Prostate gland (tissue), 2 donors: ENCODE measurements around the gene ITGB8. TPM values are rescaled to one million over a fixed set of nuclear protein-coding genes. Genes with fewer than 3 reads are reported as not detected.

ENCODE experiments used
- DNase-seq: peaks from one replicate; pipeline ENCODE4 v3.0.0-alpha.2; 2019; ENCODE audit warnings: low spot score
- H3K27ac ChIP-seq, 2 donors: fragments of 200-600 bp; sonication (generic); 2 replicates each; pipeline ENCODE4 v1.5.1; 2017 to 2019
- H3K27me3 ChIP-seq: fragments of 200-600 bp; sonication (generic); replicated peaks from 2 replicates; pipeline ENCODE4 v1.5.1; 2019; ENCODE audit not compliant: insufficient read depth
- H3K36me3 ChIP-seq, 2 donors: fragments of 200-600 bp; sonication (generic); 1 replicate in 1 of 2; 2 replicates in 1 of 2; pipeline versions ENCODE4 v1.5.1 to v1.8.1; 2017 to 2019
- H3K4me1 ChIP-seq: fragments of 200-600 bp; sonication (generic); replicated peaks from 2 replicates; pipeline ENCODE4 v1.5.1; 2019
- H3K4me3 ChIP-seq, 2 donors: fragments of 200-600 bp; sonication (generic); 2 replicates each; pipeline ENCODE4 v1.5.1; 2017 to 2019
- H3K9me3 ChIP-seq: fragments of 200-600 bp; sonication (generic); 2 replicates; pipeline ENCODE4 v1.5.1; 2017
- POLR2A ChIP-seq: fragments of 450-650 bp; IDR thresholded peaks from one replicate; pipeline ENCODE4 v1.6.1; 2016; ENCODE audit warnings: antibody characterized with exemption, mild to moderate bottlenecking
- POLR2AphosphoS5 ChIP-seq: sonication (generic); formaldehyde crosslinking; IDR thresholded peaks from one replicate; pipeline ENCODE4 v1.6.1; 2017; ENCODE audit warnings: antibody characterized with exemption
- WGBS: methylation state at CpG from one replicate; pipeline ENCODE4 v1.1.5; 2018; 5-methylcytosine and 5-hydroxymethylcytosine counted together
- intact Hi-C: fragments of 100-400 bp; cut with DNase I; formaldehyde crosslinking; loops from one replicate; pipeline ENCODE4 v1.14.2; 2022
- total RNA-seq, 2 donors: library from RNA; depleted of rRNA; stranded (reverse); fragments of >200 nt; gene quantifications; one replicate each; pipeline ENCODE4 v1.1.0, GENCODE V29; 2016
- TF ChIP-seq, protein P1 (sequence below), 4 experiments: fragments of 200-600 bp in 2 of 4; fragments of 450-650 bp in 2 of 4; sonication (generic) in 2 of 4; IDR thresholded peaks; 1 replicate in 3 of 4; 2 replicates in 1 of 4; pipeline ENCODE4 v1.5.1; 2016 to 2019; ENCODE audit warnings: antibody characterized with exemption in 4 of 4, mild to moderate bottlenecking in 2 of 4, moderate library complexity in 2 of 4

The ITGB8 gene
- total RNA-seq, 2 donors from 2014 or later, result 50.3 to 99.5 TPM

DNA sequence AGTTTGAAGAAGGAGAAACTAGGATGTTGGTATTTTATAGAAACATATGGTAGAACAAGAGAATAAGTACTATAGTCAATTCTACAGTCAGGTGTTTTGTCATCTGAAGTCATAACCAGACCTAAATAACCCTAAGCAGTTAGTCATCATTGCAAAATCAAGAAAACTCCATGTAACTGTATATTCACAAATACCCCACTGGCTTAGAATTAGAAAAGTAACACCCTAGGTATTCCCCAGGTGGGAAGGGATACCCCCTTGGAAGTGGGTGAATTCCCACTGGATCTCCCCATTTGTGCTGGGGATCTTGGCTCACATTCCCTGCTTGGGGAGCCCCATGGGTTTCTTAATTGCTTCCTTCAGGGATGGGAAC is 45.9 kb upstream of the ITGB8 start:
- no peak overlapping the region for H3K4me3 ChIP-seq
- no peaks in the 10 kb centered on the region for H3K4me1 ChIP-seq
- intact Hi-C loops, result no loop called here
- no peaks in the 10 kb centered on the region for H3K36me3 ChIP-seq
- TF ChIP-seq POLR2A (no peak), POLR2AphosphoS5 (no peak)
- TF ChIP-seq, protein P1, sequence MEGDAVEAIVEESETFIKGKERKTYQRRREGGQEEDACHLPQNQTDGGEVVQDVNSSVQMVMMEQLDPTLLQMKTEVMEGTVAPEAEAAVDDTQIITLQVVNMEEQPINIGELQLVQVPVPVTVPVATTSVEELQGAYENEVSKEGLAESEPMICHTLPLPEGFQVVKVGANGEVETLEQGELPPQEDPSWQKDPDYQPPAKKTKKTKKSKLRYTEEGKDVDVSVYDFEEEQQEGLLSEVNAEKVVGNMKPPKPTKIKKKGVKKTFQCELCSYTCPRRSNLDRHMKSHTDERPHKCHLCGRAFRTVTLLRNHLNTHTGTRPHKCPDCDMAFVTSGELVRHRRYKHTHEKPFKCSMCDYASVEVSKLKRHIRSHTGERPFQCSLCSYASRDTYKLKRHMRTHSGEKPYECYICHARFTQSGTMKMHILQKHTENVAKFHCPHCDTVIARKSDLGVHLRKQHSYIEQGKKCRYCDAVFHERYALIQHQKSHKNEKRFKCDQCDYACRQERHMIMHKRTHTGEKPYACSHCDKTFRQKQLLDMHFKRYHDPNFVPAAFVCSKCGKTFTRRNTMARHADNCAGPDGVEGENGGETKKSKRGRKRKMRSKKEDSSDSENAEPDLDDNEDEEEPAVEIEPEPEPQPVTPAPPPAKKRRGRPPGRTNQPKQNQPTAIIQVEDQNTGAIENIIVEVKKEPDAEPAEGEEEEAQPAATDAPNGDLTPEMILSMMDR (IDR thresholded peaks at IDR 0.05), result no peak
- DNase-seq, result no peak
- H3K9me3 ChIP-seq, result no peaks in the 10 kb centered on the region
- H3K27me3 ChIP-seq, result no peaks in the 10 kb centered on the region
- no peak overlapping the region for H3K27ac ChIP-seq

DNA sequence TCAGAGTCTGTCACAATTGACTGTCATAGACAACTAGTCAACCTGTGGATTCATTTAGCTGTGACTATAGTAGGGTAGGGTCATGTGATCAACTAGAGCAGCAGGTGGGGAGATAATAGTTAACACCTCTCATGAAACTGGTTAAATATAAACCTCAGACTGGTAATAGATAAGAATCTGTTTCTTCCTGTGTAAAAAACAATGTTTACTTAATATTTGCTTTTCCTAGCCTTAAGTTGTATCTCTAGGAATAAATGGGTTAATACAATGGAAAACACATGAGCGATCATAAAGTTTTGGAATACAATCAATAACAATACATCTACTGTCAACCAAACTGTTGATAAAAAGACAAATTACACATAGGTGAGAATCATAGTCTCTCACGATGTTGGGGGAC is 43.4 kb upstream of the ITGB8 start:
- no peak overlapping the region for H3K27ac ChIP-seq
- H3K9me3 ChIP-seq, result no peaks in the 10 kb centered on the region
- no peaks in the 10 kb centered on the region for H3K36me3 ChIP-seq
- no peaks in the 10 kb centered on the region for H3K27me3 ChIP-seq
- no peaks in the 10 kb centered on the region for H3K4me1 ChIP-seq
- 80% methylated on average over 2 of the region's 2 CpGs for WGBS
- no peak for DNase-seq
- H3K4me3 ChIP-seq, result no peak overlapping the region
- TF ChIP-seq, protein P1 (IDR thresholded peaks at IDR 0.05), result no peak
- TF ChIP-seq POLR2A (no peak), POLR2AphosphoS5 (no peak)
- intact Hi-C loops, result no loop called here

DNA sequence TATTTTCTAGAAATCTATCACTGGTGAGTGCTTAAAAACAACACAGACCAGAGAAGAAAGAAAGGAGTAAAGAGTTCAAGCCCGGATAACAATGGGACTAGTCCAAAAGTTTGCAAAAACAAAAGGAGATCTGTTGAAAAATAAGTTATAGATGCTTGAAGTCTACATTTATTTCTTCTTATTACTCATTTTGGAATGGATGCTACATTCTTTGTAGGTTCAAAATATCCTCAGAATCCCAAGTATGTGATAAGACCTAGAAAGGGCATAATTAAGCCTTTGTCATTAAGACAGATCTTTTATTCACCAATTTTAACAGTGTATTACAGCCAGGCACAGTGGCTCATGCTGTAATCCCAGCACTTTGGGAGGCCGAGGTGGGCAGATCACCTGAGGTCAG is 42.7 kb upstream of the ITGB8 start:
- DNase-seq, result no peak
- no peaks in the 10 kb centered on the region for H3K27me3 ChIP-seq
- intact Hi-C loops, result no loop called here
- 92% methylated on average over 2 of the region's 2 CpGs for WGBS
- H3K4me3 ChIP-seq, result no peak overlapping the region
- H3K27ac ChIP-seq, result no peak overlapping the region
- H3K9me3 ChIP-seq, result no peaks in the 10 kb centered on the region
- H3K36me3 ChIP-seq, result no peaks in the 10 kb centered on the region
- no peaks in the 10 kb centered on the region for H3K4me1 ChIP-seq
- TF ChIP-seq POLR2A (no peak), POLR2AphosphoS5 (no peak)
- TF ChIP-seq, protein P1 (IDR thresholded peaks at IDR 0.05), result no peak

DNA sequence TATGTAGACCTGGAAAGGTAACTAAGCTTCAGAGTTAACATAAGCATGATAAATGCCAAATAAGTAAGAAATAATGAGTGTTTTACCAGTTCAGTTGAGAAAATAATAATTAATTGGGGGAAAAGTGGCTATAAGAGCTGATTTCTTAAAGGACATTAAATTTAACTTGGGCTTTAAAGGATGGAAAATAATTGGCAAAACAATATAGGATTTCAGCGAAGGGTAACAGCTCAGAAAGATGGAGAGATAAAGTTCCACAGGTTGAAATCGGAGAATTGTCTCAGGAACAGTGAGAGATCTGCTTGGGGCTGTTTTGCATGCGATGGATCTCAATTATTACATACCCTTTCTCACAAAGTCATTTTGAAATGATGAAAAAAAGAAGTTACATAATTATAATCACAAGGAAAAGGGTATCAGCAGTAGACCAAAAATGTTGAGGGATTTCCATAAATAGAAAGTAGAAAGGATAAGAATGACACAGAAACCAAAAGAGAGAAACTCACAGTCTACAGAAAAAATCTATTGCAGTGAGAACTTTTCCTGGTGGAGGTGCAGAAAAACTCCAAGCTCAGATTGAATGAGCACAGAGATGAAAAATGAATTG is 40.1 kb upstream of the ITGB8 start:
- no peak overlapping the region for H3K27ac ChIP-seq
- H3K4me1 ChIP-seq, result no peaks in the 10 kb centered on the region
- TF ChIP-seq POLR2A (no peak), POLR2AphosphoS5 (no peak)
- TF ChIP-seq, protein P1 (IDR thresholded peaks at IDR 0.05), result no peak
- H3K4me3 ChIP-seq, result no peak overlapping the region
- 30% methylated on average over 3 of the region's 3 CpGs for WGBS
- no peaks in the 10 kb centered on the region for H3K27me3 ChIP-seq
- intact Hi-C loops, result no loop called here
- H3K36me3 ChIP-seq, result no peaks in the 10 kb centered on the region
- no peaks in the 10 kb centered on the region for H3K9me3 ChIP-seq
- no peak for DNase-seq

DNA sequence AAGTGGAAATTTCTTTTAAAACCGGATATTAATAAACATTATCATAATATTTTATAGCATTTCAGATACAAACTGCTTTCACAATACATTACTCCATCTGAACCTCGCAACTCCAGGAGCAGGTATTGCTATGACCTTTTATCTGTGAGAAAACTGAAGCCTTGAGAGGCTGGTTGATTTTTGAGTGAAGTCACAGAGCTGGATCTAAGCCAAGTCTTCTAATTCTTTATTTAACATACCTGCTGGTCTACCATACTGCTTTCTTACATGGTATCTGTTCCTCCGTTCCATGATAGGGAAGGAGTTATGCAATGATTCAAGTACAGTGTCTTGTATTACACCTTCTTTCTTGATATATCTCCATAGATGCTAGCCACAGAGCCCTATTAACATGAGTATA is 37.4 kb upstream of the ITGB8 start:
- Histone ChIP-seq H3K4me3 (no peak overlapping the region), H3K36me3 (no peaks in the 10 kb centered on the region), H3K9me3 (no peaks in the 10 kb centered on the region), H3K27me3 (no peaks in the 10 kb centered on the region), H3K27ac (no peak overlapping the region), H3K4me1 (no peaks in the 10 kb centered on the region)
- DNase-seq, result no peak
- intact Hi-C loops, result no loop called here
- TF ChIP-seq POLR2A (no peak), POLR2AphosphoS5 (no peak)
- TF ChIP-seq, protein P1 (IDR thresholded peaks at IDR 0.05), result no peak
- 95% methylated on average over 3 of the region's 3 CpGs for WGBS
